OCI-LY7 (cell line): ENCODE data around the gene C6orf58. TPM values are rescaled to one million over a fixed set of nuclear protein-coding genes. Genes with fewer than 3 reads are reported as not detected.

ENCODE experiments used
- BruUV-seq: library from RNA; stranded (reverse); fragments of 400-500 nt; replicated peaks from 2 replicates; lab custom pipeline; 2021; lab: Mats Ljungman, UMichigan
- CTCF ChIA-PET: fragments of 300-600 bp; sonication (Branson Sonifier 250); formaldehyde crosslinking; loops from one replicate; lab custom pipeline; 2022; ENCODE audit warnings: antibody characterized with exemption; ENCODE audit not compliant: unreplicated experiment; lab: Charles Lee
- POLR2A ChIA-PET: fragments of 300-600 bp; sonication (Branson Sonifier 250); formaldehyde crosslinking; loops from one replicate; lab custom pipeline; 2022; ENCODE audit warnings: antibody characterized with exemption; lab: Charles Lee
- DNase-seq: peaks from one replicate; pipeline ENCODE4 v3.0.0-alpha.2; 2015; ENCODE audit warnings: low spot score
- H2AFZ ChIP-seq: fragments of 200-600 bp; sonication (generic), shearing (Covaris generic); 2 replicates; pipeline ENCODE4 v1.6.1; 2014; ENCODE audit warnings: mild to moderate bottlenecking, antibody characterized with exemption, low read length, moderate library complexity
- H3K27ac ChIP-seq: fragments of 200-600 bp; sonication (generic); 2 replicates; pipeline ENCODE4 v1.5.1; 2014; ENCODE audit warnings: mixed run types, low read depth, mild to moderate bottlenecking, moderate library complexity, low read length, inconsistent platforms; ENCODE audit not compliant: poor library complexity, severe bottlenecking
- H3K36me3 ChIP-seq: fragments of 200-600 bp; sonication (generic); 2 replicates; pipeline ENCODE4 v1.6.1; 2014; ENCODE audit warnings: mild to moderate bottlenecking, antibody characterized with exemption, low read length, moderate library complexity, mixed read lengths; ENCODE audit not compliant: insufficient read depth
- H3K4me1 ChIP-seq: fragments of 200-600 bp; sonication (generic); 2 replicates; pipeline ENCODE4 v1.5.1; 2014; ENCODE audit warnings: mild to moderate bottlenecking, low read length; ENCODE audit not compliant: insufficient read depth, poor library complexity, severe bottlenecking
- H3K4me2 ChIP-seq: fragments of 200-600 bp; sonication (generic); 2 replicates; pipeline ENCODE4 v1.6.1; 2014; ENCODE audit warnings: mild to moderate bottlenecking, low read length
- H3K4me3 ChIP-seq: fragments of 200-600 bp; sonication (generic); 2 replicates; pipeline ENCODE4 v1.5.1; 2014; ENCODE audit warnings: mild to moderate bottlenecking, low read depth, low read length; ENCODE audit not compliant: poor library complexity, severe bottlenecking
- H3K79me2 ChIP-seq: fragments of 200-600 bp; sonication (generic); 2 replicates; pipeline ENCODE4 v1.6.1; 2016; ENCODE audit warnings: low read depth, mild to moderate bottlenecking, low read length, moderate library complexity, mixed read lengths; ENCODE audit not compliant: insufficient read depth
- H3K9me2 ChIP-seq: fragments of 200-600 bp; sonication (generic); 2 replicates; pipeline ENCODE4 v1.6.1; 2016; ENCODE audit warnings: mild to moderate bottlenecking, low read length, mixed read lengths; ENCODE audit not compliant: insufficient read depth
- H3K9me3 ChIP-seq: fragments of 200-600 bp; sonication (generic); 2 replicates; pipeline ENCODE4 v1.6.1; 2014; ENCODE audit warnings: mild to moderate bottlenecking, mixed run types, low read length, mixed read lengths
- H4K20me1 ChIP-seq: fragments of 200-600 bp; sonication (generic); 2 replicates; pipeline ENCODE4 v1.6.1; 2014; ENCODE audit warnings: mild to moderate bottlenecking, antibody characterized with exemption, low read length, moderate library complexity, mixed read lengths; ENCODE audit not compliant: insufficient read depth
- CTCF ChIP-seq: fragments of 200-600 bp; sonication (generic); conservative IDR thresholded peaks from 2 replicates; pipeline ENCODE4 v1.5.1; 2014; ENCODE audit warnings: mild to moderate bottlenecking, antibody characterized with exemption, low read length, moderate library complexity, mixed read lengths
- EZH2phosphoT487 ChIP-seq: fragments of 200-600 bp; sonication (generic); IDR thresholded peaks from 2 replicates; pipeline ENCODE4 v1.6.1; 2018; ENCODE audit warnings: low read depth, borderline replicate concordance, mild to moderate bottlenecking, mixed run types, antibody characterized with exemption, low read length, moderate library complexity, mixed read lengths
- intact Hi-C: fragments of 100-400 bp; cut with micrococcal nuclease; formaldehyde crosslinking; loops from one replicate; pipeline ENCODE4 v1.10.0; 2022; ENCODE audit not compliant: unreplicated experiment
- total RNA-seq, 2 experiments: library from RNA; depleted of rRNA in 1 of 2; stranded (reverse); fragments of >200 nt in 1 of 2; shearing (Covaris generic) in 1 of 2; gene quantifications; 2 replicates each; pipeline ENCODE4 v1.2.3, GENCODE V29; 2014 to 2022

The C6orf58 gene
- total RNA-seq, 2 experiments from 2014 or later, result not detected

- no peaks in the 10 kb centered on the region for H3K9me2 ChIP-seq
- intact Hi-C loops, result no loop called here
- no peak for DNase-seq
- H3K9me3 ChIP-seq, result no peaks in the 10 kb centered on the region
- BruUV-seq, result no TSS peak
- no peaks in the 10 kb centered on the region for H3K36me3 ChIP-seq
- H2AFZ ChIP-seq, result no peak overlapping the region
- H3K27ac ChIP-seq, result no peak overlapping the region
- TF ChIP-seq CTCF (no peak), EZH2phosphoT487 (no peak)
- H4K20me1 ChIP-seq, result no peaks in the 10 kb centered on the region
- ChIA-PET POLR2A (interaction anchor here (0.9 kb wide), 1 partner anchor 31 kb away, joined by 3 read pairs; no protein-coding TSS in a partner anchor), CTCF (no interaction called here)
- no peak overlapping the region for H3K4me3 ChIP-seq
- H3K4me1 ChIP-seq, result no peaks in the 10 kb centered on the region
- H3K79me2 ChIP-seq, result no peaks in the 10 kb centered on the region
- H3K4me2 ChIP-seq, result no peak overlapping the region
Measured at GRCh38 chr6:127533736-127534135, 43.2 kb upstream of the C6orf58 start.

GRCh38 chr6:127538750-127539264 lies 38.2 kb upstream of the C6orf58 start:
- intact Hi-C loops, result loop anchor here (1.0 to 5.0 kb wide), 3 partner anchors 74 to 352 kb away; no protein-coding TSS in a partner anchor
- DNase-seq, result no peak
- H3K36me3 ChIP-seq, result no peaks in the 10 kb centered on the region
- H3K4me2 ChIP-seq, result no peak overlapping the region
- BruUV-seq, result no TSS peak
- no peak overlapping the region for H2AFZ ChIP-seq
- H3K27ac ChIP-seq, result no peak overlapping the region
- H3K4me1 ChIP-seq, result no peaks in the 10 kb centered on the region
- no peaks in the 10 kb centered on the region for H3K79me2 ChIP-seq
- POLR2A ChIA-PET, result interaction anchor here (0.6 to 1.0 kb wide), 8 partner anchors 23 to 1437 kb away, joined by 3 to 7 read pairs (median 3); no protein-coding TSS in a partner anchor
- CTCF ChIA-PET, result interaction anchor here (0.6 kb wide), 1 partner anchor 91 kb away, joined by 3 read pairs; no protein-coding TSS in a partner anchor
- no peaks in the 10 kb centered on the region for H4K20me1 ChIP-seq
- no peaks in the 10 kb centered on the region for H3K9me3 ChIP-seq
- no peak for TF ChIP-seq CTCF
- TF ChIP-seq EZH2phosphoT487, result no peak
- H3K4me3 ChIP-seq, result no peak overlapping the region
- H3K9me2 ChIP-seq, result no peaks in the 10 kb centered on the region

DNA sequence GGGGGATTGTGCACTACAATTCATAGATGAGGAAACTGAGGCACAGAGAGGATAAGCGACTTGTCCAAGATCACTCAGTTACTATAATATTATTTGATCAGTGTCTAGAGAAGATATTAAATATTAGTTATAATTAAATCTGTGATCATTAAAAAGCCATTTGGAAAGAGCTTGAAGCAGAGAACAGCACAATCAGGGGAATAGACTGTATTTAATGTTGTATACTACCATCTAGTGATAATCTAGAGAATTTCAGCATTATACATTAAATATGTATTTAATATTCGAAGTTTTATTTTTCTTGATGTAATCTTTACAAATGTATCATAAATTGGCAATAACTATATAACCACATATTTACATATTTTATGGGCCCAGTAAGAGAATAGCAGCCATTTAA lies 37.7 kb upstream of the C6orf58 start:
- no peaks in the 10 kb centered on the region for H4K20me1 ChIP-seq
- no peak overlapping the region for H3K4me2 ChIP-seq
- H3K4me1 ChIP-seq, result no peaks in the 10 kb centered on the region
- H3K36me3 ChIP-seq, result no peaks in the 10 kb centered on the region
- no TSS peak for BruUV-seq
- H3K27ac ChIP-seq, result no peak overlapping the region
- no peaks in the 10 kb centered on the region for H3K9me2 ChIP-seq
- DNase-seq, result peak; percentile 20
- no peak overlapping the region for H3K4me3 ChIP-seq
- ChIA-PET POLR2A (interaction anchor here (0.6 to 1.0 kb wide), 7 partner anchors 24 to 1438 kb away, joined by 3 to 7 read pairs (median 3); no protein-coding TSS in a partner anchor), CTCF (no interaction called here)
- no peak overlapping the region for H2AFZ ChIP-seq
- intact Hi-C loops, result loop anchor here (1.0 to 5.0 kb wide), 3 partner anchors 74 to 352 kb away; no protein-coding TSS in a partner anchor
- no peaks in the 10 kb centered on the region for H3K79me2 ChIP-seq
- H3K9me3 ChIP-seq, result no peaks in the 10 kb centered on the region
- TF ChIP-seq EZH2phosphoT487 (no peak), CTCF (peak; percentile 78)
